Measurements from ENCODE around the gene SLC9A3. TPM values are rescaled to one million over a fixed set of nuclear protein-coding genes. Genes with fewer than 3 reads are reported as not detected.
A peak's percentile ranks its signal among the peaks of the same experiment; 100 is the strongest.

SLC9A3 gene
- total RNA-seq, 1 donor from 2014 or later = 1.2 TPM

- Mint-ChIP-seq H3K4me3 (ENCODE audit: unreplicated experiment) (no peak overlapping the region), H3K27me3 (ENCODE audit: unreplicated experiment) (peaks cover 9% of the 10 kb centered on the region), H3K27ac (ENCODE audit: unreplicated experiment) (no peak overlapping the region), H3K4me1 (ENCODE audit: unreplicated experiment) (peaks cover 3% of the 10 kb centered on the region), H3K9me3 (ENCODE audit: unreplicated experiment) (peaks cover 15% of the 10 kb centered on the region), H3K36me3 (ENCODE audit: unreplicated experiment) (no peaks in the 10 kb centered on the region)
- peak; percentile 73 for DNase-seq (ENCODE audit: extremely low spot score, unreplicated experiment)
- TF ChIP-seq CTCF (IDR thresholded peaks at IDR 0.05) = no peak
Measured at GRCh38 chr5:570886-571285, 46.6 kb upstream of the SLC9A3 start.

GRCh38 chr5:570446-570845 is 46.2 kb upstream of the SLC9A3 start:
- Mint-ChIP-seq H3K36me3 (ENCODE audit: unreplicated experiment) (no peaks in the 10 kb centered on the region), H3K4me3 (ENCODE audit: unreplicated experiment) (no peak overlapping the region), H3K9me3 (ENCODE audit: unreplicated experiment) (peaks cover 15% of the 10 kb centered on the region), H3K27me3 (ENCODE audit: unreplicated experiment) (peaks cover 7% of the 10 kb centered on the region), H3K4me1 (ENCODE audit: unreplicated experiment) (peaks cover 3% of the 10 kb centered on the region), H3K27ac (ENCODE audit: unreplicated experiment) (no peak overlapping the region)
- no peak for DNase-seq (ENCODE audit: extremely low spot score, unreplicated experiment)
- TF ChIP-seq CTCF (IDR thresholded peaks at IDR 0.05) = no peak

- Mint-ChIP-seq H3K9me3 (ENCODE audit: unreplicated experiment) (peaks cover 15% of the 10 kb centered on the region), H3K27me3 (ENCODE audit: unreplicated experiment) (peaks cover 3% of the 10 kb centered on the region), H3K27ac (ENCODE audit: unreplicated experiment) (no peak overlapping the region), H3K4me3 (ENCODE audit: unreplicated experiment) (no peak overlapping the region), H3K4me1 (ENCODE audit: unreplicated experiment) (peaks cover 3% of the 10 kb centered on the region), H3K36me3 (ENCODE audit: unreplicated experiment) (no peaks in the 10 kb centered on the region)
- TF ChIP-seq CTCF (IDR thresholded peaks at IDR 0.05) = no peak
- DNase-seq (ENCODE audit: extremely low spot score, unreplicated experiment) = peak; percentile 80
Measured at GRCh38 chr5:569868-570361, 45.7 kb upstream of the SLC9A3 start.

GRCh38 chr5:569358-569867 is 45.2 kb upstream of the SLC9A3 start:
- Mint-ChIP-seq H3K27ac (ENCODE audit: unreplicated experiment) (no peak overlapping the region), H3K9me3 (ENCODE audit: unreplicated experiment) (peaks cover 15% of the 10 kb centered on the region), H3K36me3 (ENCODE audit: unreplicated experiment) (no peaks in the 10 kb centered on the region), H3K4me3 (ENCODE audit: unreplicated experiment) (no peak overlapping the region), H3K4me1 (ENCODE audit: unreplicated experiment) (peaks cover 3% of the 10 kb centered on the region), H3K27me3 (ENCODE audit: unreplicated experiment) (peaks cover 3% of the 10 kb centered on the region)
- no peak for TF ChIP-seq CTCF (IDR thresholded peaks at IDR 0.05)
- peak; percentile 83 for DNase-seq (ENCODE audit: extremely low spot score, unreplicated experiment)

GRCh38 chr5:568809-569208 is 44.6 kb upstream of the SLC9A3 start:
- H3K27me3 Mint-ChIP-seq (ENCODE audit: unreplicated experiment) = peaks cover 3% of the 10 kb centered on the region
- H3K9me3 Mint-ChIP-seq (ENCODE audit: unreplicated experiment) = peaks cover 15% of the 10 kb centered on the region
- H3K36me3 Mint-ChIP-seq (ENCODE audit: unreplicated experiment) = no peaks in the 10 kb centered on the region
- no peak for TF ChIP-seq CTCF (IDR thresholded peaks at IDR 0.05)
- DNase-seq (ENCODE audit: extremely low spot score, unreplicated experiment) = peak; percentile 71
- no peak overlapping the region for H3K27ac Mint-ChIP-seq (ENCODE audit: unreplicated experiment)
- no peak overlapping the region for H3K4me3 Mint-ChIP-seq (ENCODE audit: unreplicated experiment)
- H3K4me1 Mint-ChIP-seq (ENCODE audit: unreplicated experiment) = peaks cover 3% of the 10 kb centered on the region
